Measurements from ENCODE around the gene NCF1. TPM values are rescaled to one million over a fixed set of nuclear protein-coding genes. Genes with fewer than 3 reads are reported as not detected.
"Not testable (repeated sequence)": the region's sequence is repeated elsewhere in the genome, so short reads cannot be mapped to it uniquely, and the experiment has no call there.

Gene NCF1
- polyA plus RNA-seq, 1 donor (not counting 4 experiments of a cell fraction or from before 2014, with no cell fraction given): 0.09 TPM

DNA sequence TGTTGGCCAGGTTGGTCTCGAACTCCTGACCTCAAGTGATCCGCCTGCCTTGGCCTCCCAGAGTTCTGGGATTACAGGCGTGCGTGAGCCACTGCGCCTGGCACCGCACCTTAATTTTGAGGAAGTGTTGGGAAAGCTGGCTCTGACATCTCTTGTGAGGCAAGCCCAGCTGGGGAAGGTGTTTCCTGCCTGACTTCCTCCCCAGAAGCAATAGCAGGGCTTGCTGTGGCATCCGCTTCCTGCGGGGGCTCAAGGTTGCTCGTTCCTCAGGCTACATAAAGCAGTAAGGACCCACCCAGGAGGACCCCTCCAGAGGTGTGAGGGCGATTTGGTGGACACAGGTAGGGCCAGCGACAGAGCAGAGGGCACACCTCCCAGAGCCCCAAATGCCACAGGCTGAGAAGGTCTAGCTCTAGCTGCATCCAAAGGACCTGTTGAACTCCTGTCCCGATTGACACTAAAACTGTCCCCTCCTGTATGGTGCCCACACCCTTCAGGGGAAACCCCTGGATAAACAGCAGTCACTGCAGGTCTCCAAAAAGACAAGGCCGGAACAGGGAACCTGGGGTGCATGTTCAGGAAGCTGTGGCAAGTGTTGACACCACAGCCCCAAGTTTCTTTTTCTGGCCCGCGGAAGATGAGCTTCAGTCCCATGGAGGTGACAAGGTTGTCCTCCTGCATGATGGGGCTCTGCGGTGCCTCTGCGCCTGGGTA is 8.4 kb upstream of the NCF1 start:
- not testable (repeated sequence) for H3K9me1 ChIP-seq (ENCODE audit: control insufficient read depth, extremely low read depth, insufficient read depth, low read length); H3K27me3 ChIP-seq (ENCODE audit: control insufficient read depth, extremely low read depth, insufficient read depth, low read length); FAIRE-seq

DNA sequence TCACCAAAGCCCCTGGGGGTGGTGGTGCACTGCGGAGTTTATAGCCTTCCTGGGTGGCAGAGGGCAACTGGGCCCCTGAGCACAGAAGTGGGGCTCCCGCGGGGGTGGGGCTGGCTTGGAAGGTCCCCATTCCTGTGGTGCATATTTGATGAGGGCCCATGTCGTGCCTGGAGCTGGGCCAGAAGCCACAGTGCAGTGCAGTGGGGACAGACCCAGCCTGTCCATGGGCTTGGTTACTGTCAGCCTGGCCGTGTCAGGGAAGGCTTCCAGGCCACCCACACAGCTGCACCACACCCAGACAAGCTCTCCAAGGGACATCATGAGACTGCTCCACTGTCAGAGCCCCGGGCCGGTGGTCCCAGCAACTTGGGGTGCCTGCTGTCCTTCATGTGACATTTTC is 7.3 kb upstream of the NCF1 start:
- H3K4me3 ChIP-seq (ENCODE audit: control insufficient read depth in 2 of 3, extremely low read depth in 1 of 3, insufficient read depth in 2 of 3, low read depth in 1 of 3, low read length in 3 of 3); FAIRE-seq; H3K4me1 ChIP-seq (ENCODE audit: control insufficient read depth, extremely low read depth, insufficient read depth, low read length); H3K4me2 ChIP-seq (ENCODE audit: control insufficient read depth, extremely low read depth, insufficient read depth, low read depth, low read length); H3K79me2 ChIP-seq (ENCODE audit: control insufficient read depth, insufficient read depth, low read length); H3K27me3 ChIP-seq (ENCODE audit: control insufficient read depth, extremely low read depth, insufficient read depth, low read length); H3K9ac ChIP-seq (ENCODE audit: control insufficient read depth, extremely low read depth, insufficient read depth, low read length); H2AFZ ChIP-seq (ENCODE audit: control insufficient read depth, low read length); H4K20me1 ChIP-seq (ENCODE audit: control insufficient read depth, extremely low read depth, insufficient read depth, low read length); H3K36me3 ChIP-seq (ENCODE audit: control insufficient read depth in 2 of 2, extremely low read depth in 1 of 2, insufficient read depth in 2 of 2, low read length in 2 of 2); H3K27ac ChIP-seq (ENCODE audit: control insufficient read depth, insufficient read depth, low read length); dilution Hi-C loops (cut with MboI; ENCODE audit: extremely low pct_ligation_motif_present, low sequenced_read_pairs); H3K9me3 ChIP-seq (ENCODE audit: control insufficient read depth, low read depth, low read length); H3K9me1 ChIP-seq (ENCODE audit: control insufficient read depth, extremely low read depth, insufficient read depth, low read length); DNase-seq (ENCODE audit: low read depth, low spot score): not testable (repeated sequence)

More for the DNA sequence above, 8.4 kb upstream of the NCF1 start:
- H3K9ac ChIP-seq (ENCODE audit: control insufficient read depth, extremely low read depth, insufficient read depth, low read length); H4K20me1 ChIP-seq (ENCODE audit: control insufficient read depth, extremely low read depth, insufficient read depth, low read length); H3K9me3 ChIP-seq (ENCODE audit: control insufficient read depth, low read depth, low read length); DNase-seq (ENCODE audit: low read depth, low spot score); H3K4me2 ChIP-seq (ENCODE audit: control insufficient read depth, extremely low read depth, insufficient read depth, low read depth, low read length); H2AFZ ChIP-seq (ENCODE audit: control insufficient read depth, low read length); H3K36me3 ChIP-seq (ENCODE audit: control insufficient read depth in 2 of 2, extremely low read depth in 1 of 2, insufficient read depth in 2 of 2, low read length in 2 of 2); H3K27ac ChIP-seq (ENCODE audit: control insufficient read depth, insufficient read depth, low read length); H3K79me2 ChIP-seq (ENCODE audit: control insufficient read depth, insufficient read depth, low read length); dilution Hi-C loops (cut with MboI; ENCODE audit: extremely low pct_ligation_motif_present, low sequenced_read_pairs); H3K4me3 ChIP-seq (ENCODE audit: control insufficient read depth in 2 of 3, extremely low read depth in 1 of 3, insufficient read depth in 2 of 3, low read depth in 1 of 3, low read length in 3 of 3); H3K4me1 ChIP-seq (ENCODE audit: control insufficient read depth, extremely low read depth, insufficient read depth, low read length): not testable (repeated sequence)

DNA sequence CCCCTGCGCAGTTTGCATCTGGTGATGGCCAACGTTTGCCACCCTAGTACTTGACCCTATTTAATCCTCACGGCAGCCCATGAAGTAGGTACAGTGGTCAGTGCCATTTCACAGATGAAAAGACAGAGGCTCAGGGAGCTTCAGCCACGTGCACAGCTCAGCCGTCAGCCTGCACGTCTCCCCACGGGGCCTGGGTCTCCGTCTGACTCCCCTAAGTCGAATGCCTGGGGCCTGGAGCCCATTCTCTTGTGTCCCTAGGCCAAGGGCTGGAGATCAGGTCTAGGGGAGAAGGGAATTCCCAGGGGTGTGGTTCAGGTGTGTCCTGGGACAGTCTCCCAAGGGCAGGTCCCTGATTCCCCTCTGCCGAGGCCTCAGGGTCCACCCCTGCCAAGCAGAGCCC is 6.8 kb upstream of the NCF1 start:
- H2AFZ ChIP-seq (ENCODE audit: control insufficient read depth, low read length); H3K9me1 ChIP-seq (ENCODE audit: control insufficient read depth, extremely low read depth, insufficient read depth, low read length); H3K36me3 ChIP-seq (ENCODE audit: control insufficient read depth in 2 of 2, extremely low read depth in 1 of 2, insufficient read depth in 2 of 2, low read length in 2 of 2); H3K9me3 ChIP-seq (ENCODE audit: control insufficient read depth, low read depth, low read length); H3K4me1 ChIP-seq (ENCODE audit: control insufficient read depth, extremely low read depth, insufficient read depth, low read length); H3K9ac ChIP-seq (ENCODE audit: control insufficient read depth, extremely low read depth, insufficient read depth, low read length); H3K4me3 ChIP-seq (ENCODE audit: control insufficient read depth in 2 of 3, extremely low read depth in 1 of 3, insufficient read depth in 2 of 3, low read depth in 1 of 3, low read length in 3 of 3); H3K4me2 ChIP-seq (ENCODE audit: control insufficient read depth, extremely low read depth, insufficient read depth, low read depth, low read length); H3K27ac ChIP-seq (ENCODE audit: control insufficient read depth, insufficient read depth, low read length); DNase-seq (ENCODE audit: low read depth, low spot score); H3K79me2 ChIP-seq (ENCODE audit: control insufficient read depth, insufficient read depth, low read length); H4K20me1 ChIP-seq (ENCODE audit: control insufficient read depth, extremely low read depth, insufficient read depth, low read length); H3K27me3 ChIP-seq (ENCODE audit: control insufficient read depth, extremely low read depth, insufficient read depth, low read length); dilution Hi-C loops (cut with MboI; ENCODE audit: extremely low pct_ligation_motif_present, low sequenced_read_pairs); FAIRE-seq: not testable (repeated sequence)

DNA sequence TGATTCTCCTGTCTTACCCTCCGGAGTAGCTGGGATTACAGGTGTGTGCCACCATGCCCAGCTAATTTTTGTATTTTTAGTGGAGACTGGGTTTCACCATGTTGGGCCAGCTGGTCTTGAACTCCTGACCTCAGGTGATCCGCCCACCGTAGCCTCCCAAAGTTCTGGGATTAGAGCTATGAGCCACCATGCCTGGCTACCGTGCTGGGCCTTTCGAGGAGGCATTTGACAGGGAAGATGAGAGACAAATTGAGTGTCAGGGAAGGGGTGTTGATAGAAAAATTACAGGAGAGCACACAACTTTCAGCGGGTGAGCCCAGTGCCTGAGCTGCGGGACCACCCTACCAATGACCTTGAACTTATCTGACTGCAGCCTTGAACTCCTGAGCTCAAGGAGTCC is 3.7 kb upstream of the NCF1 start:
- H3K4me3 ChIP-seq (ENCODE audit: control insufficient read depth in 2 of 3, extremely low read depth in 1 of 3, insufficient read depth in 2 of 3, low read depth in 1 of 3, low read length in 3 of 3); H3K9me1 ChIP-seq (ENCODE audit: control insufficient read depth, extremely low read depth, insufficient read depth, low read length); H3K9me3 ChIP-seq (ENCODE audit: control insufficient read depth, low read depth, low read length); FAIRE-seq; H3K79me2 ChIP-seq (ENCODE audit: control insufficient read depth, insufficient read depth, low read length); H3K4me1 ChIP-seq (ENCODE audit: control insufficient read depth, extremely low read depth, insufficient read depth, low read length); H2AFZ ChIP-seq (ENCODE audit: control insufficient read depth, low read length); H4K20me1 ChIP-seq (ENCODE audit: control insufficient read depth, extremely low read depth, insufficient read depth, low read length); dilution Hi-C loops (cut with MboI; ENCODE audit: extremely low pct_ligation_motif_present, low sequenced_read_pairs); H3K4me2 ChIP-seq (ENCODE audit: control insufficient read depth, extremely low read depth, insufficient read depth, low read depth, low read length); H3K36me3 ChIP-seq (ENCODE audit: control insufficient read depth in 2 of 2, extremely low read depth in 1 of 2, insufficient read depth in 2 of 2, low read length in 2 of 2); DNase-seq (ENCODE audit: low read depth, low spot score); H3K27me3 ChIP-seq (ENCODE audit: control insufficient read depth, extremely low read depth, insufficient read depth, low read length); H3K9ac ChIP-seq (ENCODE audit: control insufficient read depth, extremely low read depth, insufficient read depth, low read length); H3K27ac ChIP-seq (ENCODE audit: control insufficient read depth, insufficient read depth, low read length): not testable (repeated sequence)

DNA sequence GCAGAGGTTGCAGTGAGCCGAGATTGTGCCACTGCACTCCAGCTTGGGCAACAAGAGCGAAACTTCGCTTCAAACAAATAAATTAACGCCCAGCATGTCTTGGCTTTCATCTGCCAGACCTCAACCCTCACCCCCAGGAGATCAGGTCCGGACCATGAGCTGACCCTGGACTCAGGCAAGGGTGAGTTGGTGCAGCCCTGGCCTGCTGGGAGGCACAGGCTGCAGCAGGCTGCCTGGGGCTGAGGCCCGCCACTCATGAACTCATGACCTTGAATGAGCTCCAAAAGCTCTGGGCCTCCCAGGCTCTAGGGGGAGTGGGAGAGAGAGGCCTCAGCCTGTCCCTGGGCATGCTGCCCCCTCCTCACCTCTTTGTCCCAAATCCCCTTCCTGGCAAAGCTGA is 1.7 kb upstream of the NCF1 start:
- H4K20me1 ChIP-seq (ENCODE audit: control insufficient read depth, extremely low read depth, insufficient read depth, low read length); H3K27ac ChIP-seq (ENCODE audit: control insufficient read depth, insufficient read depth, low read length); dilution Hi-C loops (cut with MboI; ENCODE audit: extremely low pct_ligation_motif_present, low sequenced_read_pairs); H3K4me1 ChIP-seq (ENCODE audit: control insufficient read depth, extremely low read depth, insufficient read depth, low read length); H3K4me2 ChIP-seq (ENCODE audit: control insufficient read depth, extremely low read depth, insufficient read depth, low read depth, low read length); H3K36me3 ChIP-seq (ENCODE audit: control insufficient read depth in 2 of 2, extremely low read depth in 1 of 2, insufficient read depth in 2 of 2, low read length in 2 of 2); H3K9me3 ChIP-seq (ENCODE audit: control insufficient read depth, low read depth, low read length); H3K9ac ChIP-seq (ENCODE audit: control insufficient read depth, extremely low read depth, insufficient read depth, low read length); H3K27me3 ChIP-seq (ENCODE audit: control insufficient read depth, extremely low read depth, insufficient read depth, low read length); H2AFZ ChIP-seq (ENCODE audit: control insufficient read depth, low read length); FAIRE-seq; H3K9me1 ChIP-seq (ENCODE audit: control insufficient read depth, extremely low read depth, insufficient read depth, low read length); H3K4me3 ChIP-seq (ENCODE audit: control insufficient read depth in 2 of 3, extremely low read depth in 1 of 3, insufficient read depth in 2 of 3, low read depth in 1 of 3, low read length in 3 of 3); DNase-seq (ENCODE audit: low read depth, low spot score); H3K79me2 ChIP-seq (ENCODE audit: control insufficient read depth, insufficient read depth, low read length): not testable (repeated sequence)

All from keratinocyte (primary cell).